Measurements from ENCODE around the gene CCBE1. TPM values are rescaled to one million over a fixed set of nuclear protein-coding genes. Genes with fewer than 3 reads are reported as not detected.

Gene CCBE1
- total RNA-seq, 2 donors from 2014 or later = 1.00 to 2.9 TPM

- Mint-ChIP-seq H3K27me3 (ENCODE audit: insufficient read depth) (peaks cover 4% of the 10 kb centered on the region), H3K4me1 (peaks cover 12% of the 10 kb centered on the region), H3K36me3 (ENCODE audit: low read depth) (no peaks in the 10 kb centered on the region), H3K9me3 (peaks cover 13% of the 10 kb centered on the region), H3K4me3 (no peak overlapping the region), H3K27ac (no peak overlapping the region)
- Histone ChIP-seq H3K9me3 (ENCODE audit: control insufficient read depth, low read length) (peaks cover 15% of the 10 kb centered on the region), H3K9ac (ENCODE audit: extremely low read depth, low read length, poor library complexity, severe bottlenecking) (no peak overlapping the region), H3K36me3 (ENCODE audit: control insufficient read depth, insufficient read depth, low read length) (no peaks in the 10 kb centered on the region), H3K27me3 (ENCODE audit: control insufficient read depth, insufficient read depth, low read length, poor library complexity, severe bottlenecking) (no peaks in the 10 kb centered on the region), H3K4me1 (ENCODE audit: control insufficient read depth, insufficient read depth, low read length) (peaks cover 6% of the 10 kb centered on the region), H3K27ac (ENCODE audit: low read depth, low read length) (no peak overlapping the region), H3K4me3 (ENCODE audit: low read length) (no peak overlapping the region)
- no peak for TF ChIP-seq CTCF (conservative IDR thresholded peaks at IDR 0.05)
- WGBS, 2 experiments (ENCODE audit: insufficient coverage in 1 of 2, insufficient read length in 1 of 2) = 83 to 91% methylated on average over 6 of the region's 6 CpGs
- no peak for DNase-seq
Measured at GRCh38 chr18:59501920-59502273, 195.3 kb downstream of the CCBE1 start.

DNA sequence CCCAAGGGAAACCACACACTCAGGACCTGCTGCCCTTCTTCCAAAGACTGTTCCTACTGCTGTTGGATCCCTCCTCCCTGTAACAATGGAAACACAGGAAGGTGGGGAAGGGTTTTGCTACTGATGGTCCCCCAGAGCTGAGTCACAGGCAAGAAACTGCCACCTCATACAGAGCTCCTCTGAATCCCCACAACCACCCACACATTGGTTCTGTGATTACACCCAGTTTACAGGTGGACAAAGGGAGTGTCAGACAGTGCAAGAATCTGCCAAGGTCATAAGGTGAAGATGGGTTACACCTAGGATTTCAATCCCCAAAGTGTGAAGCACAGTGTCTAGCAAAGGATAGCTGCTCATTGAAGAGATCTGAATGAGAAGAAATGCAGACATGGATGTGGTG lies 196.5 kb downstream of the CCBE1 start:
- Histone ChIP-seq H3K4me1 (ENCODE audit: control insufficient read depth, insufficient read depth, low read length) (peaks cover 6% of the 10 kb centered on the region), H3K27ac (ENCODE audit: low read depth, low read length) (no peak overlapping the region), H3K36me3 (ENCODE audit: control insufficient read depth, insufficient read depth, low read length) (no peaks in the 10 kb centered on the region), H3K9ac (ENCODE audit: extremely low read depth, low read length, poor library complexity, severe bottlenecking) (no peak overlapping the region), H3K9me3 (ENCODE audit: control insufficient read depth, low read length) (peaks cover 15% of the 10 kb centered on the region), H3K27me3 (ENCODE audit: control insufficient read depth, insufficient read depth, low read length, poor library complexity, severe bottlenecking) (no peaks in the 10 kb centered on the region), H3K4me3 (ENCODE audit: low read length) (no peak overlapping the region)
- no peak overlapping the region for H3K4me3 Mint-ChIP-seq
- peaks cover 12% of the 10 kb centered on the region for H3K4me1 Mint-ChIP-seq
- H3K27ac Mint-ChIP-seq = no peak overlapping the region
- H3K27me3 Mint-ChIP-seq (ENCODE audit: insufficient read depth) = peaks cover 2% of the 10 kb centered on the region
- H3K36me3 Mint-ChIP-seq (ENCODE audit: low read depth) = no peaks in the 10 kb centered on the region
- no peak for TF ChIP-seq CTCF (conservative IDR thresholded peaks at IDR 0.05)
- peaks cover 13% of the 10 kb centered on the region for H3K9me3 Mint-ChIP-seq
- DNase-seq = no peak

GRCh38 chr18:59498506-59499086 lies 198.6 kb downstream of the CCBE1 start:
- TF ChIP-seq CTCF (conservative IDR thresholded peaks at IDR 0.05) = no peak
- Histone ChIP-seq H3K9me3 (ENCODE audit: control insufficient read depth, low read length) (peaks cover 15% of the 10 kb centered on the region), H3K27ac (ENCODE audit: low read depth, low read length) (no peak overlapping the region), H3K27me3 (ENCODE audit: control insufficient read depth, insufficient read depth, low read length, poor library complexity, severe bottlenecking) (no peaks in the 10 kb centered on the region), H3K4me1 (ENCODE audit: control insufficient read depth, insufficient read depth, low read length) (peaks cover 6% of the 10 kb centered on the region), H3K9ac (ENCODE audit: extremely low read depth, low read length, poor library complexity, severe bottlenecking) (no peak overlapping the region), H3K4me3 (ENCODE audit: low read length) (no peak overlapping the region), H3K36me3 (ENCODE audit: control insufficient read depth, insufficient read depth, low read length) (no peaks in the 10 kb centered on the region)
- no peak overlapping the region for H3K4me3 Mint-ChIP-seq
- peaks cover 9% of the 10 kb centered on the region for H3K4me1 Mint-ChIP-seq
- H3K27me3 Mint-ChIP-seq (ENCODE audit: insufficient read depth) = peaks cover 2% of the 10 kb centered on the region
- no peaks in the 10 kb centered on the region for H3K36me3 Mint-ChIP-seq (ENCODE audit: low read depth)
- WGBS, 2 experiments (ENCODE audit: insufficient coverage in 1 of 2, insufficient read length in 1 of 2) = 96 to 100% methylated on average over 1 to 4 of the region's 4 CpGs
- H3K27ac Mint-ChIP-seq = no peak overlapping the region
- no peak for DNase-seq
- H3K9me3 Mint-ChIP-seq = peaks cover 16% of the 10 kb centered on the region

Data from endodermal cell (in vitro differentiated cells).